Kidney (tissue), 14 donors: ENCODE measurements around the gene CMIP. TPM values are rescaled to one million over a fixed set of nuclear protein-coding genes. Genes with fewer than 3 reads are reported as not detected.
A peak's percentile ranks its signal among the peaks of the same experiment; 100 is the strongest.

ENCODE experiments used
- DNase-seq, 5 donors: peaks; one replicate each; pipeline ENCODE4 v3.0.0-alpha.2; 2013 to 2020
- FAIRE-seq: peaks from 2 replicates; lab custom pipeline; 2012; peaks lifted over from hg19 to GRCh38; lab: Jason Lieb, UNC
- H3K27ac ChIP-seq, 2 donors: one replicate each; pipeline ENCODE4 v1.7.0; 2013; ENCODE audit warnings: low read depth in 2 of 2, low read length in 2 of 2, inconsistent platforms in 1 of 2
- H3K27me3 ChIP-seq: one replicate; pipeline ENCODE4 v1.7.1; 2013; ENCODE audit warnings: low read length, inconsistent platforms; ENCODE audit not compliant: control insufficient read depth, insufficient read depth
- H3K36me3 ChIP-seq, 3 donors: one replicate each; pipeline versions ENCODE4 v1.7.0 to v1.7.1; 2013; ENCODE audit warnings: low read length in 3 of 3, control low read depth in 1 of 3, inconsistent platforms in 1 of 3; ENCODE audit not compliant: insufficient read depth in 3 of 3, control insufficient read depth in 2 of 3
- H3K4me1 ChIP-seq, 3 donors: one replicate each; pipeline versions ENCODE4 v1.7.0 to v1.7.1; 2013; ENCODE audit warnings: low read length in 3 of 3, inconsistent platforms in 1 of 3, low read depth in 1 of 3; ENCODE audit not compliant: control insufficient read depth in 2 of 3, insufficient read depth in 2 of 3
- H3K4me3 ChIP-seq, 3 donors: one replicate each; pipeline versions ENCODE4 v1.7.0 to v1.8.1; 2013; ENCODE audit warnings: low read length in 3 of 3, control low read depth in 1 of 3, inconsistent platforms in 1 of 3
- H3K9ac ChIP-seq, 3 donors: one replicate each; pipeline versions ENCODE4 v1.7.0 to v1.7.1; 2013; ENCODE audit warnings: low read length in 3 of 3, control low read depth in 1 of 3, inconsistent platforms in 1 of 3
- H3K9me3 ChIP-seq, 3 donors: one replicate each; pipeline versions ENCODE4 v1.7.0 to v1.7.1; 2013; ENCODE audit warnings: low read length in 3 of 3, control low read depth in 1 of 3, inconsistent platforms in 1 of 3; ENCODE audit not compliant: control insufficient read depth in 2 of 3, insufficient read depth in 1 of 3
- intact Hi-C: fragments of 100-400 bp; cut with DNase I; formaldehyde crosslinking; loops from one replicate; pipeline ENCODE4 v1.11.1; 2022
- polyA plus RNA-seq: library from polyadenylated mRNA; stranded (reverse); fragments of 350-450 nt; fragmentation: Illumina TruSeq; extraction: RNeasy Lipid Tissue Mini Kit (QIAGEN cat#74804); gene quantifications from one replicate; pipeline ENCODE4 v1.2.3, GENCODE V29; 2014; ENCODE audit warnings: low read depth, low replicate concordance; ENCODE audit not compliant: insufficient read depth
- total RNA-seq: library from RNA; stranded (reverse); fragmentation: NEBNext Ultra II Directional; extraction: Animal tissue kit (Norgen Biotek cat#: 25700); gene quantifications from one replicate; pipeline ENCODE4 v1.2.1, GENCODE V29; 2021
- TF ChIP-seq, protein P1 (sequence below): IDR thresholded peaks from 3 replicates; pipeline ENCODE4 v1.5.1; 2012; ENCODE audit warnings: mild to moderate bottlenecking, moderate library complexity, borderline replicate concordance; ENCODE audit not compliant: insufficient read depth; ENCODE audit errors: extremely low read depth
- donor health status: control.
- donor health status: control.
- donor health status: control.
- donor health status: control.
- donor health status: control.
- donor health status: DM: yes; HTN: yes; CAD: no.
- donor health status: Normal renal cell carcinoma (clear cell type).

Gene CMIP
- total and polyA plus RNA-seq, 2 donors from 2014 or later, result 16.6 to 65.7 TPM

DNA sequence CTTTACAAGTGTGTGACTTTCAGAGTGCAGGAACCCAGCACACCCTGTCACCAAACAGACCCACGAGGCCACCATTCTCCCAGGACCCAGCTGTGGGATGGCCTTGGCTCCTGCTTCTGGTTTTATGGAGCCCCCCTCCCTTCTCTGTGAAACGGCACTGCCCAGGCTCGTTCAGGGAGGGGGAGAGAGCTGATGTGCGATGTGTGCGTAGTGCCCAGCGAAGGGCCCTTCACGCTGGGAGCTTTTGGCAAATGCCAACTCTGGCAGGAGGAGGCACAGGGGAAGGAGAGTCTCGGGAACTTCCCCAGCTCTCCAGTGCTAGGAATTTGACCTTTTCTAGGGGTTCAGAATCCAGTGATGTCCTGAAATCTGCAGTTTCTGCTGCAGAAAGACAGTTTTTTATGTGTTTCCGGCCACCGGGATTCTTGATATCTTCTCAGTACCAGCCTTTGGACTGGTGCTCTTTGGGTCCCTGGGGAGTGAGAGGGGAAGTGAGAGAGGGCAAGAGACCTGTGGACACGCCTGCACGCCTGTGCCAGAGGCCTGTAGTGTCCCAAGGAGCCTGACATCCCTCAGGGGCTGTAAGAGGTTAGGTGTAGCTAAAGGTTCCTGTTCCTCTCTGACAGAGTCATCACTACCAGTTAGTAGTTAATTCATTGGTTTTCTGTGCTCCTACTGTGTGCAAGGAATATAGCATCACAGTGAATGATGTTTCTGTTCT lies 45.1 kb downstream of the CMIP start:
- intact Hi-C loops, result no loop called here
- Histone ChIP-seq H3K36me3 (no peaks in the 10 kb centered on the region), H3K9me3 (no peaks in the 10 kb centered on the region), H3K27ac (peak overlapping the region in 1 of 2 donors; percentile 54), H3K4me1 (peaks cover 6 to 66% (median 60%) of the 10 kb centered on the region in 3 donors), H3K4me3 (no peak overlapping the region), H3K9ac (peak overlapping the region in 1 of 3 donors; percentile 10), H3K27me3 (no peaks in the 10 kb centered on the region)
- FAIRE-seq (no peak), DNase-seq (peak in 2 of 5 donors; percentile 45 to 57)
- TF ChIP-seq, protein P1, sequence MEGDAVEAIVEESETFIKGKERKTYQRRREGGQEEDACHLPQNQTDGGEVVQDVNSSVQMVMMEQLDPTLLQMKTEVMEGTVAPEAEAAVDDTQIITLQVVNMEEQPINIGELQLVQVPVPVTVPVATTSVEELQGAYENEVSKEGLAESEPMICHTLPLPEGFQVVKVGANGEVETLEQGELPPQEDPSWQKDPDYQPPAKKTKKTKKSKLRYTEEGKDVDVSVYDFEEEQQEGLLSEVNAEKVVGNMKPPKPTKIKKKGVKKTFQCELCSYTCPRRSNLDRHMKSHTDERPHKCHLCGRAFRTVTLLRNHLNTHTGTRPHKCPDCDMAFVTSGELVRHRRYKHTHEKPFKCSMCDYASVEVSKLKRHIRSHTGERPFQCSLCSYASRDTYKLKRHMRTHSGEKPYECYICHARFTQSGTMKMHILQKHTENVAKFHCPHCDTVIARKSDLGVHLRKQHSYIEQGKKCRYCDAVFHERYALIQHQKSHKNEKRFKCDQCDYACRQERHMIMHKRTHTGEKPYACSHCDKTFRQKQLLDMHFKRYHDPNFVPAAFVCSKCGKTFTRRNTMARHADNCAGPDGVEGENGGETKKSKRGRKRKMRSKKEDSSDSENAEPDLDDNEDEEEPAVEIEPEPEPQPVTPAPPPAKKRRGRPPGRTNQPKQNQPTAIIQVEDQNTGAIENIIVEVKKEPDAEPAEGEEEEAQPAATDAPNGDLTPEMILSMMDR, result no peak

DNA sequence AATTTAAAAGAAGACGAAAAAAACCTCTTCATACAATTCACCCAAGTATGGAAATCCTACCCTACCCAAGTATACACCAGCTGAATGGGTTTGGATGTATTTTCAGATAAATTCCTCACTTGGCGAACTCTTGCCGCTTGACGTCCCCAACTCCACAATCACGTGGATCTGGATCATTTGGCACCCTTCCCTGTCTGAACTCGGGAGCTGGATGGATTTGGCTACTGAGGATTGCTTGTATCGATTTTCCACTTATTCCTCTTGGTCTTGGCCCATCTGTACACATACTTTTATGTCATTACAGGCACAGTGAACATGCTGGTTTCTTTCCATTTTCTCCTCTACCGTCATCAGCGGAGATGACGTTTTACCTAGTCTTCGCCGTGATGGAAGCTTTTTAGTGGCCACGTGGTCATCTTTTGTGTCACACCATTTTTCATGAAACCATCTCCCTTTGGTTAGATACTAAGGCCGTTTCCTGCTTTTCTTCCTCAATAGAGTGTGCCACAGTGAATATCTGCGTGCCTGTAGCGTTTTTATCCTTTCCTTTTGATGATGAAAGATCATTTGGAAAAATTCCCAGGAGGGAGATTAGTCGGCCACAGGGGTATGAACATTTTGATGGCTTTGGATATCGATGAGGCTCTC lies 47.1 kb downstream of the CMIP start:
- Histone ChIP-seq H3K4me3 (no peak overlapping the region), H3K27me3 (no peaks in the 10 kb centered on the region), H3K4me1 (peaks cover 6 to 75% (median 62%) of the 10 kb centered on the region in 3 donors), H3K36me3 (no peaks in the 10 kb centered on the region), H3K9ac (peak overlapping the region in 1 of 3 donors; percentile 24), H3K27ac (peak overlapping the region in 1 of 2 donors; percentile 95), H3K9me3 (no peaks in the 10 kb centered on the region)
- FAIRE-seq, result no peak
- TF ChIP-seq, protein P1, result no peak
- peak in 1 of 5 donors; percentile 14 for DNase-seq
- intact Hi-C loops, result no loop called here

DNA sequence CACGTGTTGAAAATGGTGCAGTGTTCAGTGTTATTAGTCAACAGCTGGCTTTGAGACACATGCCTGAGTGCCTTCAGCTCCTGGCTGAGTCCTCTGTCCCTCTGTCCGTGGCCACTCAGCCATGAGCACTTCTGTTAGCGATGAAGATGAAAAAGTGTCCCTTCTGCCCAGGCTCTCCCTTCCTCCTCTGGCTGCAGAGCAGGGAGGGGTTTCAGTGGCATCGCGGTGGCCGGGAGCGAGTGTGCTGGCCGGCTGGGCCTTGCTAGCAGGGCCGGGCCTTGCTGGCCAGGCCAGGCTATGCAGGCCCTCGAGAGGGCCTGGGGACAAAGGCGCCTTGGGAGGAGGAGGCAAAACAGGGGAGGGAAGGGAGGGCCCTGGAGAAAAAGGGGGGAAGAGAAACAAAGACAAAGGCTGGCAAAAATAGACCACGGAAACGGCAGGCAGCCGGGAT lies 47.7 kb downstream of the CMIP start:
- Histone ChIP-seq H3K36me3 (no peaks in the 10 kb centered on the region), H3K9me3 (no peaks in the 10 kb centered on the region), H3K4me3 (no peak overlapping the region), H3K27me3 (no peaks in the 10 kb centered on the region), H3K9ac (peak overlapping the region in 1 of 3 donors; percentile 24), H3K4me1 (peaks cover 6 to 80% (median 69%) of the 10 kb centered on the region in 3 donors), H3K27ac (peak overlapping the region; percentile 95)
- peak in 2 of 5 donors; percentile 50 to 63 for DNase-seq
- intact Hi-C loops, result no loop called here
- FAIRE-seq, result no peak
- TF ChIP-seq, protein P1, result no peak
